ENCODE measurements around the gene ARRB1. TPM values are rescaled to one million over a fixed set of nuclear protein-coding genes. Genes with fewer than 3 reads are reported as not detected.
A peak's percentile ranks its signal among the peaks of the same experiment; 100 is the strongest.
"Not testable (repeated sequence)": the region's sequence is repeated elsewhere in the genome, so short reads cannot be mapped to it uniquely, and the experiment has no call there.

ARRB1 gene
- polyA plus RNA-seq, 1 of the 3 experiments (the other 2 are of a cell fraction): 7.0 TPM

- CTCF ChIA-PET: interaction anchor here (1.3 to 24.8 kb wide), 6 partner anchors 6 to 99 kb away, joined by 3 to 701 read pairs (median 4); no protein-coding TSS in a partner anchor
- Histone ChIP-seq H3K9me2 (no peaks in the 10 kb centered on the region), H3K4me2 (no peak overlapping the region), H3K27ac (ENCODE audit: low read depth in 2 of 2, low read length in 1 of 2) (no peak overlapping the region), H3K4me3 (ENCODE audit: low read depth in 2 of 2, low read length in 1 of 2) (no peak overlapping the region), H3K4me1 (ENCODE audit: control insufficient read depth in 1 of 2, insufficient read depth in 2 of 2, low read depth in 1 of 2, low read length in 1 of 2) (peaks cover 0 to 2% of the 10 kb centered on the region in 2 experiments; a peak in 1 of 4 replicates), H3K79me2 (ENCODE audit: insufficient read depth) (no peaks in the 10 kb centered on the region), H3K9me3 (no peaks in the 10 kb centered on the region), H3K27me3 (ENCODE audit: insufficient read depth) (no peaks in the 10 kb centered on the region), H2AFZ (ENCODE audit: low read depth) (no peak overlapping the region), H3K36me3 (replicated peaks in 1 of 2; ENCODE audit: control insufficient read depth in 1 of 2, insufficient read depth in 2 of 2, low read length in 1 of 2) (no peaks in the 10 kb centered on the region), H3F3A (replicated peaks; ENCODE audit: insufficient read depth) (no peaks in the 10 kb centered on the region), H4K20me1 (ENCODE audit: insufficient read depth) (no peaks in the 10 kb centered on the region), H3K9ac (no peak overlapping the region)
- WGBS (ENCODE audit: low lambda C conversion rate): 88% methylated on average over 2 of the region's 2 CpGs
- DNase-seq: no peak
- TF ChIP-seq NFIC (IDR thresholded peaks at IDR 0.05; ENCODE audit: borderline replicate concordance): no peak
- POLR2A ChIA-PET: no interaction called here
Observed at GRCh38 chr11:75380245-75380644, 28.8 kb upstream of the ARRB1 start.

- POLR2A ChIA-PET; H3K4me2 ChIP-seq; H3K9me2 ChIP-seq; H3K9ac ChIP-seq; H3K9me3 ChIP-seq; H4K20me1 ChIP-seq (ENCODE audit: insufficient read depth); H3K27me3 ChIP-seq (ENCODE audit: insufficient read depth); H3K27ac ChIP-seq (ENCODE audit: low read depth in 2 of 2, low read length in 1 of 2); H2AFZ ChIP-seq (ENCODE audit: low read depth); H3K4me3 ChIP-seq (ENCODE audit: low read depth in 2 of 2, low read length in 1 of 2); H3F3A ChIP-seq (replicated peaks; ENCODE audit: insufficient read depth); H3K4me1 ChIP-seq (ENCODE audit: control insufficient read depth in 1 of 2, insufficient read depth in 2 of 2, low read depth in 1 of 2, low read length in 1 of 2); DNase-seq; H3K79me2 ChIP-seq (ENCODE audit: insufficient read depth); H3K36me3 ChIP-seq (replicated peaks in 1 of 2; ENCODE audit: control insufficient read depth in 1 of 2, insufficient read depth in 2 of 2, low read length in 1 of 2): not testable (repeated sequence)
- 88% methylated on average over 17 of the region's 17 CpGs for WGBS (ENCODE audit: low lambda C conversion rate)
- CTCF ChIA-PET: interaction anchor here (1.5 to 24.8 kb wide), 2 partner anchors 9 to 97 kb away, joined by 6 to 701 read pairs; no protein-coding TSS in a partner anchor
Observed at GRCh38 chr11:75378776-75379175, 27.3 kb upstream of the ARRB1 start.

DNA sequence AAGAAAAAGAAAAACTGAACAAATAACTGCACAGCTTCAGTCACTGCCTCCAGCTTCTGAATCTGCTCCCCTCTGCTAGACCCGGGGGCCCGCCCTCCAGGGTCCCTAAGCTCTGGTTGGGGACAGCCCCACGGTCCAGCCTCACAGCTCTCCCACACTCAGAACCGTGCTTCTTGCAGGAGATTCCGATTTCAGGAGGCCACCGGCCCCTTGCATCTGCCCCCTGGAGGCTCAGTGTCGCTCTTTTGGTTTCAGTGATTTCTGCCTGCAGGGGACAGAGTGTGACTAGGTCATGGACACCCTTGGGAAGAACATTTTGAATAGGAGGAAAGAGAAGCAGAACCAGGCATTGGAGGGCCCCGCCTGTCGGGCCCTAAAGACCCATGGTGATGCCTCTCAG, 24.7 kb upstream of the ARRB1 start:
- Histone ChIP-seq H3K4me3 (ENCODE audit: low read depth in 2 of 2, low read length in 1 of 2) (no peak overlapping the region), H3K4me1 (ENCODE audit: control insufficient read depth in 1 of 2, insufficient read depth in 2 of 2, low read depth in 1 of 2, low read length in 1 of 2) (no peaks in the 10 kb centered on the region), H3K36me3 (replicated peaks in 1 of 2; ENCODE audit: control insufficient read depth in 1 of 2, insufficient read depth in 2 of 2, low read length in 1 of 2) (no peaks in the 10 kb centered on the region), H3K9me3 (no peaks in the 10 kb centered on the region), H3K9me2 (no peaks in the 10 kb centered on the region), H3K27ac (ENCODE audit: low read depth in 2 of 2, low read length in 1 of 2) (no peak overlapping the region), H3K9ac (no peak overlapping the region), H2AFZ (ENCODE audit: low read depth) (no peak overlapping the region), H4K20me1 (ENCODE audit: insufficient read depth) (no peaks in the 10 kb centered on the region), H3K4me2 (no peak overlapping the region), H3K27me3 (ENCODE audit: insufficient read depth) (no peaks in the 10 kb centered on the region), H3F3A (replicated peaks; ENCODE audit: insufficient read depth) (no peaks in the 10 kb centered on the region), H3K79me2 (ENCODE audit: insufficient read depth) (no peaks in the 10 kb centered on the region)
- CTCF ChIA-PET: interaction anchor here (1.0 to 24.8 kb wide), 3 partner anchors 7 to 95 kb away, joined by 3 to 701 read pairs (median 44); no protein-coding TSS in a partner anchor
- peak; percentile 29; the same call in 1 of the 2 replicates for TF ChIP-seq CTCF (IDR thresholded peaks at IDR 0.05)
- TF ChIP-seq, protein P1, sequence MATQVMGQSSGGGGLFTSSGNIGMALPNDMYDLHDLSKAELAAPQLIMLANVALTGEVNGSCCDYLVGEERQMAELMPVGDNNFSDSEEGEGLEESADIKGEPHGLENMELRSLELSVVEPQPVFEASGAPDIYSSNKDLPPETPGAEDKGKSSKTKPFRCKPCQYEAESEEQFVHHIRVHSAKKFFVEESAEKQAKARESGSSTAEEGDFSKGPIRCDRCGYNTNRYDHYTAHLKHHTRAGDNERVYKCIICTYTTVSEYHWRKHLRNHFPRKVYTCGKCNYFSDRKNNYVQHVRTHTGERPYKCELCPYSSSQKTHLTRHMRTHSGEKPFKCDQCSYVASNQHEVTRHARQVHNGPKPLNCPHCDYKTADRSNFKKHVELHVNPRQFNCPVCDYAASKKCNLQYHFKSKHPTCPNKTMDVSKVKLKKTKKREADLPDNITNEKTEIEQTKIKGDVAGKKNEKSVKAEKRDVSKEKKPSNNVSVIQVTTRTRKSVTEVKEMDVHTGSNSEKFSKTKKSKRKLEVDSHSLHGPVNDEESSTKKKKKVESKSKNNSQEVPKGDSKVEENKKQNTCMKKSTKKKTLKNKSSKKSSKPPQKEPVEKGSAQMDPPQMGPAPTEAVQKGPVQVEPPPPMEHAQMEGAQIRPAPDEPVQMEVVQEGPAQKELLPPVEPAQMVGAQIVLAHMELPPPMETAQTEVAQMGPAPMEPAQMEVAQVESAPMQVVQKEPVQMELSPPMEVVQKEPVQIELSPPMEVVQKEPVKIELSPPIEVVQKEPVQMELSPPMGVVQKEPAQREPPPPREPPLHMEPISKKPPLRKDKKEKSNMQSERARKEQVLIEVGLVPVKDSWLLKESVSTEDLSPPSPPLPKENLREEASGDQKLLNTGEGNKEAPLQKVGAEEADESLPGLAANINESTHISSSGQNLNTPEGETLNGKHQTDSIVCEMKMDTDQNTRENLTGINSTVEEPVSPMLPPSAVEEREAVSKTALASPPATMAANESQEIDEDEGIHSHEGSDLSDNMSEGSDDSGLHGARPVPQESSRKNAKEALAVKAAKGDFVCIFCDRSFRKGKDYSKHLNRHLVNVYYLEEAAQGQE (IDR thresholded peaks at IDR 0.05; ENCODE audit: low read depth, low read length): no peak
- no peak for DNase-seq
- 77% methylated on average over 8 of the region's 9 CpGs for WGBS (ENCODE audit: low lambda C conversion rate)
- POLR2A ChIA-PET: no interaction called here

Data from SK-N-SH (cell line).